Measurements from ENCODE around the gene GASK1A. TPM values are rescaled to one million over a fixed set of nuclear protein-coding genes. Genes with fewer than 3 reads are reported as not detected.

The GASK1A gene
- total and polyA plus RNA-seq, 2 of the 4 experiments (the other 2 are of a cell fraction) = 0.18 to 0.19 TPM

GRCh38 chr3:43104660-43105595 is 125.8 kb downstream of the GASK1A start:
- Histone ChIP-seq H4K91ac (ENCODE audit: insufficient read depth, low read depth, low read length) (no peak overlapping the region), H4K5ac (ENCODE audit: low read depth, low read length) (no peak overlapping the region)

More at GRCh38 chr3:43104660-43105595, 125.8 kb downstream of the GASK1A start:
- TF ChIP-seq USF2 (IDR thresholded peaks at IDR 0.05; ENCODE audit: low read depth, low read length) (no peak), BHLHE40 (IDR thresholded peaks at IDR 0.05; ENCODE audit: low read depth, low read length) (no peak), CTCF (conservative IDR thresholded peaks at IDR 0.05; ENCODE audit: low read depth, low read length) (no peak), MAZ (IDR thresholded peaks at IDR 0.05; ENCODE audit: borderline replicate concordance, low read depth, low read length) (no peak), SMC3 (IDR thresholded peaks at IDR 0.05; ENCODE audit: low read depth, low read length) (no peak), MAFK (IDR thresholded peaks at IDR 0.05; ENCODE audit: low read depth, low read length) (no peak), RAD21 (IDR thresholded peaks at IDR 0.05; ENCODE audit: low read length) (no peak), POLR2A (IDR thresholded peaks at IDR 0.05; ENCODE audit: low read depth, low read length) (no peak), FOS (IDR thresholded peaks at IDR 0.05; ENCODE audit: low read depth, low read length) (no peak), CEBPB (IDR thresholded peaks at IDR 0.05; ENCODE audit: low read depth, low read length) (no peak), RFX5 (IDR thresholded peaks at IDR 0.05; ENCODE audit: low read depth, low read length) (no peak), MXI1 (IDR thresholded peaks at IDR 0.05; ENCODE audit: borderline replicate concordance, low read depth, low read length) (no peak), CHD1 (IDR thresholded peaks at IDR 0.05; ENCODE audit: low read depth, low read length) (no peak)
- in situ Hi-C loops (cut with MboI; ENCODE audit: low sequenced_read_pairs) (no loop called here), dilution Hi-C loops (cut with HindIII; ENCODE audit: low sequenced_read_pairs, unreplicated experiment) (no loop called here), intact Hi-C loops (cut with micrococcal nuclease) (no loop called here)
- Histone ChIP-seq H2BK5ac (ENCODE audit: low read depth, low read length, poor library complexity, severe bottlenecking) (no peak overlapping the region), H3K9me1 (ENCODE audit: insufficient read depth, low read length) (peaks cover 9% of the 10 kb centered on the region; the same call in 1 of the 2 replicates), H2BK120ac (ENCODE audit: low read depth, low read length) (no peak overlapping the region), H3K27ac (ENCODE audit: insufficient read depth, low read length) (no peak overlapping the region), H2BK15ac (ENCODE audit: low read depth, low read length) (no peak overlapping the region), H3K56ac (ENCODE audit: extremely low read depth, insufficient read depth, low read length) (no peak overlapping the region), H2BK20ac (ENCODE audit: low read depth, low read length) (no peak overlapping the region), H2AK5ac (ENCODE audit: low read depth, low read length) (no peak overlapping the region), H3K4me3 (ENCODE audit: insufficient read depth, low read depth, low read length) (peak overlapping the region; percentile 14; the same call in 1 of the 2 replicates), H3K36me3 (ENCODE audit: control insufficient read depth, insufficient read depth, low read length) (no peaks in the 10 kb centered on the region), H3K4ac (ENCODE audit: low read depth, low read length) (no peak overlapping the region), H4K20me1 (ENCODE audit: insufficient read depth, low read length) (no peaks in the 10 kb centered on the region), H3K4me2 (ENCODE audit: low read depth, low read length) (peak overlapping the region; percentile 53), H3K23ac (ENCODE audit: low read depth, low read length) (peak overlapping the region; percentile 56; the same call in 1 of the 2 replicates), H3K9me3 (ENCODE audit: control insufficient read depth, insufficient read depth, low read length) (no peaks in the 10 kb centered on the region), H3K18ac (ENCODE audit: low read depth, low read length) (no peak overlapping the region), H3K14ac (replicated peaks; ENCODE audit: low read depth, low read length) (no peak overlapping the region), H3K27me3 (ENCODE audit: control insufficient read depth, insufficient read depth, low read length) (no peaks in the 10 kb centered on the region; the same call in 1 of the 2 replicates), H3K9ac (ENCODE audit: low read depth, low read length) (no peak overlapping the region), H3K79me1 (ENCODE audit: low read depth in 1 of 2, low read length in 2 of 2) (peaks cover 0 to 8% of the 10 kb centered on the region in 2 experiments; a peak in 2 of 4 replicates), H3K4me1 (ENCODE audit: control insufficient read depth, insufficient read depth, low read length) (peaks cover 3% of the 10 kb centered on the region; the same call in 1 of the 2 replicates), H2AK9ac (replicated peaks; ENCODE audit: low read depth, low read length, poor library complexity) (peak overlapping the region; percentile 82), H2AFZ (replicated peaks; ENCODE audit: low read length, poor library complexity) (peak overlapping the region; percentile 82), H4K8ac (ENCODE audit: low read depth in 2 of 2, low read length in 2 of 2) (no peak overlapping the region)
- BruUV-seq (replicated peaks) = no TSS peak
- DNase-seq (no peak), ATAC-seq (ENCODE audit: low read depth) (no peak)
- WGBS, 2 experiments (ENCODE audit: extremely low coverage in 2 of 2, insufficient read length in 1 of 2) = 80% methylated on average over 3 of the region's 33 CpGs; no CpG with 5 or more reads in 1 of the 2 experiments
- CTCF ChIA-PET = interaction anchor here (1.0 kb wide), 2 partner anchors 21 to 398 kb away, joined by 3 read pairs; no protein-coding TSS in a partner anchor
- POLR2A ChIA-PET (ENCODE audit: unreplicated experiment) = no interaction called here

Data from IMR-90 (cell line).